Left kidney (tissue), 2 donors: ENCODE results near the gene CARD10. TPM values are rescaled to one million over a fixed set of nuclear protein-coding genes. Genes with fewer than 3 reads are reported as not detected.
"Not testable (repeated sequence)": the region's sequence is repeated elsewhere in the genome, so short reads cannot be mapped to it uniquely, and the experiment has no call there.

Experiments used
- DNase-seq: peaks from one replicate; pipeline ENCODE4 v3.0.0-alpha.2; 2013
- polyA plus RNA-seq: library from polyadenylated mRNA; unstranded; fragments of 120-200 nt; gene quantifications from one replicate; pipeline ENCODE4 v1.2.1, GENCODE V29; 2013; ENCODE audit not compliant: insufficient read length

Gene CARD10
- polyA plus RNA-seq, 1 donor, result 20.3 TPM

- DNase-seq, result not testable (repeated sequence)
Measured at GRCh38 chr22:37527952-37528351, 8.7 kb upstream of the CARD10 start.

GRCh38 chr22:37527081-37527752 is 8.0 kb upstream of the CARD10 start:
- DNase-seq, result not testable (repeated sequence)

GRCh38 chr22:37526376-37526775 is 7.2 kb upstream of the CARD10 start:
- DNase-seq, result no peak

GRCh38 chr22:37525746-37526350 is 6.6 kb upstream of the CARD10 start:
- no peak for DNase-seq

GRCh38 chr22:37525073-37525745 is 6.0 kb upstream of the CARD10 start:
- DNase-seq, result no peak

GRCh38 chr22:37522482-37522881 is 3.3 kb upstream of the CARD10 start:
- DNase-seq, result no peak

- DNase-seq, result no peak
Measured at GRCh38 chr22:37521236-37521739, 2.1 kb upstream of the CARD10 start.

GRCh38 chr22:37520776-37521191 is 1.6 kb upstream of the CARD10 start:
- no peak for DNase-seq

GRCh38 chr22:37518509-37519267 is 527 bp downstream of the CARD10 start:
- DNase-seq, result no peak

- no peak for DNase-seq
Measured at GRCh38 chr22:37517826-37518450, 1.3 kb downstream of the CARD10 start.

- no peak for DNase-seq
Measured at GRCh38 chr22:37516456-37516855, 2.8 kb downstream of the CARD10 start.

GRCh38 chr22:37515901-37516300 is 3.3 kb downstream of the CARD10 start:
- no peak for DNase-seq

- DNase-seq, result no peak
Measured at GRCh38 chr22:37514526-37515051, 4.6 kb downstream of the CARD10 start.

- no peak for DNase-seq
Measured at GRCh38 chr22:37511395-37512104, 7.7 kb downstream of the CARD10 start.

- no peak for DNase-seq
Measured at GRCh38 chr22:37510091-37510490, 9.1 kb downstream of the CARD10 start.

- DNase-seq, result no peak
Measured at GRCh38 chr22:37509059-37509860, 10.0 kb downstream of the CARD10 start.

- DNase-seq, result no peak
Measured at GRCh38 chr22:37508431-37508992, 10.7 kb downstream of the CARD10 start.

GRCh38 chr22:37507731-37508130 is 11.5 kb downstream of the CARD10 start:
- DNase-seq, result no peak

GRCh38 chr22:37505989-37506388 is 13.2 kb downstream of the CARD10 start:
- DNase-seq, result no peak

- DNase-seq, result no peak
Measured at GRCh38 chr22:37505565-37505964, 13.7 kb downstream of the CARD10 start.
